HCT116 (cell line): ENCODE data around the gene SYNE2. TPM values are rescaled to one million over a fixed set of nuclear protein-coding genes. Genes with fewer than 3 reads are reported as not detected.

Source experiments
- ATAC-seq: fragments of 200-7000 bp; cut with Tn5 transposase; 2 replicates; pipeline ENCODE4 v1.9.1; 2020; ENCODE audit warnings: mild to moderate bottlenecking, moderate library complexity
- BruUV-seq: library from RNA; stranded (reverse); fragments of 400-500 nt; replicated peaks from 2 replicates; lab custom pipeline; 2021; lab: Mats Ljungman, UMichigan
- CTCF ChIA-PET: fragments of 300-600 bp; sonication (Branson Sonifier 250); formaldehyde crosslinking; loops from one replicate; lab custom pipeline; 2021; ENCODE audit warnings: antibody characterized with exemption; lab: Charles Lee
- POLR2A ChIA-PET: fragments of 300-600, 350-600 bp; sonication (Branson Sonifier 250); formaldehyde crosslinking; loops from one replicate; lab custom pipeline; 2021; ENCODE audit warnings: antibody characterized with exemption; lab: Charles Lee
- RAD21 ChIA-PET, 2 experiments: fragments of 300-600 bp; sonication (Branson Sonifier 250); formaldehyde crosslinking; loops; one replicate each; lab custom pipeline; 2023; ENCODE audit warnings: low total read pairs in 2 of 2; ENCODE audit not compliant: uncharacterized antibody in 2 of 2, unreplicated experiment in 2 of 2, low non-redundant PET in 1 of 2; lab: Charles Lee
- DNase-seq: peaks from one replicate; pipeline ENCODE4 v3.0.0-alpha.2; 2010; ENCODE audit warnings: low read depth, low spot score
- H2AFZ ChIP-seq: fragments of 200-600 bp; shearing (Covaris generic), sonication (generic); 2 replicates; pipeline ENCODE4 v1.6.1; 2017; ENCODE audit warnings: low read depth, mixed run types, mixed read lengths, antibody characterized with exemption, low read length; ENCODE audit not compliant: poor library complexity, severe bottlenecking
- H3K27ac ChIP-seq: 2 replicates; pipeline ENCODE4 v1.5.1; 2012; ENCODE audit warnings: low read depth, low read length
- H3K27me3 ChIP-seq: fragments of 200-600 bp; sonication (generic); 2 replicates; pipeline ENCODE4 v1.6.1; 2016; ENCODE audit warnings: mixed run types, low read length, mixed read lengths; ENCODE audit not compliant: insufficient read depth
- H3K36me3 ChIP-seq, 2 experiments: fragments of 200-500 bp in 1 of 2; fragments of 200-600 bp in 1 of 2; sonication (Bioruptor generic) in 1 of 2; sonication (generic) in 1 of 2; 2 replicates each; pipeline versions ENCODE4 v1.5.1 to v1.6.1; 2014 to 2016; ENCODE audit warnings: low read length in 2 of 2, inconsistent platforms in 1 of 2, mixed read lengths in 1 of 2, mixed run types in 1 of 2; ENCODE audit not compliant: insufficient read depth in 2 of 2, control insufficient read depth in 1 of 2
- H3K4me1 ChIP-seq, 2 experiments: fragments of 200-600 bp in 1 of 2; sonication (generic) in 1 of 2; 2 replicates each; pipeline versions ENCODE4 v1.5.1 to v1.6.1; 2012 to 2017; ENCODE audit warnings: low read length in 2 of 2, inconsistent platforms in 1 of 2, mild to moderate bottlenecking in 1 of 2, mixed read lengths in 1 of 2, mixed run types in 1 of 2, moderate library complexity in 1 of 2; ENCODE audit not compliant: insufficient read depth in 2 of 2, control insufficient read depth in 1 of 2
- H3K4me2 ChIP-seq: fragments of 200-600 bp; sonication (generic); 2 replicates; pipeline ENCODE4 v1.6.1; 2017; ENCODE audit warnings: mixed run types, low read length, mixed read lengths
- H3K4me3 ChIP-seq, 2 experiments: fragments of 200-600 bp in 1 of 2; sonication (generic) in 1 of 2; replicated peaks in 1 of 2; 2 replicates each; pipeline ENCODE4 v1.5.1; 2011 to 2016; ENCODE audit warnings: low read length in 2 of 2, control low read depth in 1 of 2, low read depth in 1 of 2, mild to moderate bottlenecking in 1 of 2, mixed read lengths in 1 of 2, mixed run types in 1 of 2
- H3K79me2 ChIP-seq: fragments of 200-600 bp; sonication (generic); 2 replicates; pipeline ENCODE4 v1.6.1; 2017; ENCODE audit warnings: mild to moderate bottlenecking, mixed run types, low read length, moderate library complexity, mixed read lengths; ENCODE audit not compliant: insufficient read depth
- H3K9ac ChIP-seq: fragments of 200-600 bp; sonication (generic); 2 replicates; pipeline ENCODE4 v1.6.1; 2016; ENCODE audit warnings: low read length, mixed read lengths
- H3K9me2 ChIP-seq: fragments of 200-600 bp; sonication (generic), shearing (Covaris generic); 2 replicates; pipeline ENCODE4 v1.6.1; 2017; ENCODE audit warnings: mixed run types, mild to moderate bottlenecking, moderate library complexity; ENCODE audit not compliant: insufficient read depth
- H3K9me3 ChIP-seq, 2 experiments: fragments of 200-500 bp in 1 of 2; fragments of 200-600 bp in 1 of 2; sonication (Bioruptor generic) in 1 of 2; sonication (generic) in 1 of 2; 2 replicates each; pipeline ENCODE4 v1.6.1; 2014 to 2017; ENCODE audit warnings: low read length in 2 of 2, mixed read lengths in 2 of 2, inconsistent platforms in 1 of 2, low read depth in 1 of 2, mild to moderate bottlenecking in 1 of 2, mixed run types in 1 of 2, moderate library complexity in 1 of 2; ENCODE audit not compliant: control insufficient read depth in 1 of 2, insufficient read depth in 1 of 2
- H4K20me1 ChIP-seq: fragments of 200-600 bp; sonication (generic), shearing (Covaris generic); 2 replicates; pipeline ENCODE4 v1.6.1; 2017; ENCODE audit warnings: mixed run types, mild to moderate bottlenecking, moderate library complexity; ENCODE audit not compliant: insufficient read depth
- EZH2 ChIP-seq: fragments of 200-600 bp; sonication (generic); IDR thresholded peaks from 2 replicates; pipeline ENCODE4 v1.6.1; 2017; ENCODE audit warnings: antibody characterized with exemption, mixed run types
- EZH2phosphoT487 ChIP-seq: fragments of 200-600 bp; IDR thresholded peaks from 2 replicates; pipeline ENCODE4 v1.6.1; 2018; ENCODE audit warnings: antibody characterized with exemption, borderline replicate concordance
- MAX ChIP-seq: IDR thresholded peaks from 2 replicates; pipeline ENCODE4 v1.6.1; 2012
- POLR2AphosphoS5 ChIP-seq: IDR thresholded peaks from 2 replicates; pipeline ENCODE4 v1.6.1; 2011; ENCODE audit warnings: mild to moderate bottlenecking, low read depth, low read length, moderate library complexity
- REST ChIP-seq: IDR thresholded peaks from 2 replicates; pipeline ENCODE4 v1.6.1; 2012; ENCODE audit warnings: low read depth
- SRF ChIP-seq: IDR thresholded peaks from 2 replicates; pipeline ENCODE4 v1.6.1; 2012; ENCODE audit warnings: low read depth
- ZBTB33 ChIP-seq: IDR thresholded peaks from 2 replicates; pipeline ENCODE4 v1.6.1; 2011; ENCODE audit warnings: mild to moderate bottlenecking, low read length, moderate library complexity; ENCODE audit not compliant: insufficient replicate concordance; ENCODE audit errors: extremely low read depth
- ZFX ChIP-seq: fragments of 450-650 bp; IDR thresholded peaks from 2 replicates; pipeline ENCODE4 v1.6.1; 2017
- intact Hi-C: fragments of 100-400 bp; cut with micrococcal nuclease; formaldehyde crosslinking; loops from 2 replicates; pipeline ENCODE4 v1.10.0; 2022
- total RNA-seq: library from RNA; stranded (reverse); gene quantifications from one replicate; pipeline ENCODE4 v1.2.1, GENCODE V29; 2021; ENCODE audit not compliant: unreplicated experiment

Gene SYNE2
- total RNA-seq, 1 experiment from 2014 or later, result 28.8 TPM

- ATAC-seq, result no peak
- H3K9ac ChIP-seq, result no peak overlapping the region
- no peak for TF ChIP-seq EZH2
- no peak for TF ChIP-seq ZBTB33
- no peak for TF ChIP-seq REST
- no peak for TF ChIP-seq MAX
- TF ChIP-seq POLR2AphosphoS5, result no peak
- TF ChIP-seq ZFX, result no peak
- TF ChIP-seq EZH2phosphoT487, result no peak
- no peak for TF ChIP-seq SRF
- no peak for DNase-seq
- H4K20me1 ChIP-seq, result no peaks in the 10 kb centered on the region
- BruUV-seq, result no TSS peak
- no peaks in the 10 kb centered on the region for H3K9me3 ChIP-seq
- no peaks in the 10 kb centered on the region for H3K36me3 ChIP-seq
- ChIA-PET RAD21 (interaction anchor here in 1 of 2 experiments (0.7 kb wide), 1 partner anchor 125 kb away, joined by 3 read pairs; no protein-coding TSS in a partner anchor), POLR2A (no interaction called here), CTCF (no interaction called here)
- intact Hi-C loops, result no loop called here
- peaks cover 7 to 9% of the 10 kb centered on the region in 2 experiments; a peak in 3 of 4 replicates for H3K4me1 ChIP-seq
- no peak overlapping the region for H2AFZ ChIP-seq
- no peak overlapping the region for H3K4me3 ChIP-seq
- no peak overlapping the region for H3K4me2 ChIP-seq
- H3K27me3 ChIP-seq, result no peaks in the 10 kb centered on the region
- no peaks in the 10 kb centered on the region for H3K79me2 ChIP-seq
- no peak overlapping the region for H3K27ac ChIP-seq
- no peaks in the 10 kb centered on the region for H3K9me2 ChIP-seq
Observed at GRCh38 chr14:63924375-63924774, 71.6 kb downstream of the SYNE2 start.
